NCI-H2029 (cell line): ENCODE measurements around the gene MTERF4.

Experiments used
- DNase-seq: peaks from one replicate; lab custom pipeline; 2025; lab: John Stamatoyannopoulos, UW

MTERF4 gene

DNA sequence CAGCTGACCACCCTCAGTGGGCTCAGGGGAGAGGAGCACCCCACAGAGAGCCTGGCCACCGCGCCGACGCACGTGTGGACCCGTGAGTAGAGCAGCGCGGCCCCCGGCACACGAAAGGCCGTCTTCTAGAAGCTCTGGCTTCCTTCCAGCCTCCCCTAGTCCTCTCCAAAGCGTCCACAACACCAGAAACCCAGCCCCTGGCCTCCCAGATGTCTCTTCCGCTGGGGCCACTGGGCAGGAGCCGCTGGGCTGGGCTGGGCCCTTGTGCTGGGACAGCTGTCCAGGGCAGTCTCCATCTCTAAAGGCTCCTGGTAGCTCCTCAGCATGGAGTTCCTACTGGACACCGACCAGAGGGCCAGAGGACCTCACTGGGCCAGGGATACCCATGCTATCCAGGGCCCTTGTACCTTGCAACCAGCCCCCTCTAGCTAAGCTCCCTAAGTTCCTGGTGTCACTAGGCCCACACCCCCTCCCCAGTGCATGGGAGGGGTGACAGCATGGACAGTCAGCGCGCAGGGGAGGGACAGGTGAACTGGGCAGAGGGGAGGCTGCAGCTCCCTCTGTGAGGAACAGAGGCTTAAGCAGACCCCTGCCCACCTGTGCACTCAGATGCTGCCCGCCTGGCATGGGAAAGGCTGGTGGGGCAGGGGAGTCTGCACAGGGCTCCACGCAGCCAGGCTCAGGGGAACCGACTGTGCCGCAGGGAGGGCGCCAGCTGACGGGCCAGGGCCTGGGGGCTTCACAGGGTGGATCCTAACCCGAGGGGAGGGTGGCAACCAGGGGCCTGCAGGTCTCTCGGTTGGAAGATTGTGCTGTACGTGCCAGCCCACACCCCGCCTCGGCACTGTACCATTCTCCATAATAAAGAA is 32.9 kb downstream of the MTERF4 start:
- DNase-seq, result no peak

DNA sequence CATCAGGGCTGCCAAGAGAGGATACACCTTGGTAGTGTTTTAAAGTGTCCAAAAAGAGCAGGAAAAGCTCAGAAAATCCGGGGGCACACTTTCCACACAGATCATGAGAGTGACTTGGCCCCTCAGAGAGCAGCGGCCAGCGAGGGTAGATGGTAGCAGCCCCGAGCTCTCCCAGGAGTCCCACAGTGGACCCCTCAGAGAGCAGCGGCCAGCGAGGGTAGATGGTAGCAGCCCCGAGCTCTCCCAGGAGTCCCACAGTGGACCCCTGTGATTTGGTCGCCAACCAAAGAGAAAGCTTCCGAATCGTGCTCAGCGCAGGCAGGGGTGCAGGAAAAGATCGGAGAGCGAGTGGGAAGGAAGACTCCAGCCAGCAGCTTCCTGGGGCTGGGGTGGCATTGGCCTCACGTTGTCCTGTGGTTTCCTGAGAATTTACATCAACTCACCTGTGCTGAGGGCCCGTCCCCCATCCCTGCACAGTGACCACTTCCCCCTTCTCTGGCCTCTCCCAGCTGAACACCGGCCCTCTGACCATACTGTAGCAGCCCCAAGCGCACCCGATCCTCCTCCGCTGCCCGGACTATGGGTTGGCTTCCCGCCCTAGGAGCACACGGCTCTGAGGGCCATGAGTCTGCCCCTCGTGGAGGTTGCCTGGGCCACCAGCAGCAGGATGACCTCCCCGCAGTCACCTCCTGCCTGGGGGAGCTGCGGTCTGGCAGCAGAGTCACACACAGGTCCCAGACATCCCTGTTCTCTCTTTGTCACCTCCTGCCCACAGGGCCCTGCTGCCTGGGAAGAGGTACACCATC is 33.7 kb downstream of the MTERF4 start:
- no peak for DNase-seq

DNA sequence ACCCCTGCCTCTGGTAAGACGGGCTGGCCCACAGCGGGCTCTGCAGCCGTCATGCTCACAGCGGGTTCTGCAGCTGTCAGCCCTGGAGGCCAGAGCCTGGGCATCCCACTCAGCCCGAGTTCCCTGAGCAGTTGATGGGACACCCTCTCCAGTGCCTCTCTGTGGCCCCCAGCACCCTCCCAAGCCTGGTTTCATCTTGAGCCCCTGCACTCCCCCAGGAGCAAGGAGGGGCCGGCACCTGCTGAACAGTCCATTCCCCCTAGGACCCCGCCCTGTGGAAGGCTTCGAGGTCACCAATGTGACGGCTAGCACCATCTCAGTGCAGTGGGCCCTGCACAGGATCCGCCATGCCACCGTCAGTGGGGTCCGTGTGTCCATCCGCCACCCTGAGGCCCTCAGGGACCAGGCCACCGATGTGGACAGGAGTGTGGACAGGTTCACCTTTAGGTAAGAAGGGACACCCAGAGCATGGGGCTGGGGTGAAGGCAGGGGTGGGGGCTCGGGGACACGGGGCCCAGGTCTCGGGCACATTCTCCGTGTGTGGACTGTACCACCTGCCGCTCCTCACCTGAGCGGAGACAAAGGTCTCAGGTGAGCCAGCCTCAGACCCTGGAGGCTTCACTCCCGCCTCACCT is 34.5 kb downstream of the MTERF4 start:
- no peak for DNase-seq

DNA sequence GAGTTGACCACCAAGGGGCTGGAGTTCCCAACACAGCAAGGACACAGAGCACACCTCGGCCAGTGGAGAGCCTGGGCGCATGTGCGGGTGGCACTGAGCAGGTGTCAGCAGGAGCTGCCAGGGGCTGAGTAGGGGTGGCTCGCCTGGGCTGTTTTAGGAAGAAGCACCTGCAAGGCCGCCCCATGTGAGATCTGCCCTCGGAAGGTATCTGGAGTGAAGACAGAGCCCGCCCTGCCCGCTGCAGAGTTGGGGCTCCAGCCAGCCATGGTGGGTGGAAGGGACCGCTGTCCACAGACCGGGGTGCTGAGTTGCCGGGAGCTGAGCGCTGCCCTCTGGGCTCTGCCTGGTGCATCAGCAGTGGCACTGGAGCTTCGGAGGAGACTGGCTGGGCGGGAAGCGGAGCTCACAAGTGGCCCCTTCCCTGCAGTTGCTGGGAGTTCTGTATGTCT is 35.2 kb downstream of the MTERF4 start:
- no peak for DNase-seq

DNA sequence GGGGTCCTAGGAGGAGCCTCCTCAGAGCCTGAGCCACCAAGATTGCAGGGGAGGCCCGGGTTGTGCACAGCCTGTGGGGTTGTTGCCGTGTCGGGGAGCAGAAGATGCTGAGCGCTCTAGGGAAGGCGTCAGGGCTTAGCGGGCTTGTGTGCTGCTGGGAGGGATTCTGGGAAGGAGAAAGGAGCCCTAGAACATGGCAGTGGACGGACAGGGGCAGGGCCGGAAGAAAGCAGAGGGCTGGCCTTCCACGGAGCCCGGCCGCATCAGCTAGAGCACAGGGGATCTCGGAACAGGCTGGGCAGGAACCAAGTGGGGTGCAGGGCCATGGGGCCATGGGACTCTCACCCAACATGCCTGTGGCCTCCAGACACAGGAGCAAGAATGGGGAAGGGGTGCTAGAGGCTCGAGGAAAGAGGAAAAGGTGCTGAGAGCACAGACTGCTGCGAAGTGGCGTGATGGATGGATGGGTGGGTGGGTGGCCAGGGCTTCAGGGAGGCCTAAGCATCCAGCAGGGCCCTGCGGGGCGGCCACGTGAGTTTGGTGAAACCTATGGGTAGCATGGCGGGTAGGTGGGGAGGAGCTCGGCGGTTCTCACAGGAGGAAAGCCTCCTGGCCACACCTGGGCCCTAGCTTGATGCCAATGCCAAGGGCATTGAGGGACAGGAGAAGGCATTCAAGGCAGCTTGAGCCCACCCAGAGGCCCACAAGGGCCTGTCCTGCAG is 35.8 kb downstream of the MTERF4 start:
- no peak for DNase-seq

DNA sequence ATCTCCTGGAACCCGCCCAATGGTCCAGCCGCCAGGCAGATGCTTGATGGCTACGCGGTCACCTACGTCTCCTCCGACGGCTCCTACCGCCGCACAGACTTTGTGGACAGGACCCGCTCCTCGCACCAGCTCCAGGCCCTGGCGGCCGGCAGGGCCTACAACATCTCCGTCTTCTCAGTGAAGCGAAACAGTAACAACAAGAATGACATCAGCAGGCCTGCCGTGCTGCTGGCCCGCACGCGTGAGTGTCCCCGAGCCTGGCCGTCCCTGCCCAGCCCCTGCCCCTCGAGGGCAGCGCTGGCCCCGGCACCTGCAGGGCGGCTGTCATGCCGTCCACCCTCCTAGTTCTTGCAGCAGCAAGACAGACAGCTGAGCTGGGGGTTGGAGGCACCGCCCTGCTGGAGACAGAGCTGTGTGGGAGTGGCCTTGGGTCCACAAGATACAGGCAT is 36.7 kb downstream of the MTERF4 start:
- DNase-seq, result no peak

DNA sequence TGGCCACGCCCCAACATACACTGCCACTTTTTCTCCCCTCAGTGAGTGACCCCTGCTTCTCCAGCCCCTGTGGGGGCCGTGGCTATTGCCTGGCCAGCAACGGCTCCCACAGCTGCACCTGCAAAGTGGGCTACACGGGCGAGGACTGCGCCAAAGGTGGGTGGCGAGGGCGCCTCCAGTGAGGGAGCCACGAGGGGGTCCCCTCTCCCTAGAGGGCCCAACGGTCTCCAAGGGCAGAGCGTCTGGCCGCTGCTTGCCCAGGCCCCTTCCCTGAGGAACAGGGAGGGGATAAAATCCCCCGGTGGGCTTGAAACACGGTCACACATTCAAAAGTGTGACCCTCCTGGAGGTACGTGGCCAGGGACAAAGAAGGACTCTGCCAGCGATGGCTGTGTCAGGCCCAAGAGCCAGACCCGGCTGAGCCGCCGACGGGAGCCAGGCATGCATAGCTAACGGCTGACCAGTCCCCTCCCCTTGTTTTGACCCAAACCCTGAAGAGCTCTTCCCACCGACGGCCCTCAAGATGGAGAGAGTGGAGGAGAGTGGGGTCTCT is 37.2 kb downstream of the MTERF4 start:
- no peak for DNase-seq

DNA sequence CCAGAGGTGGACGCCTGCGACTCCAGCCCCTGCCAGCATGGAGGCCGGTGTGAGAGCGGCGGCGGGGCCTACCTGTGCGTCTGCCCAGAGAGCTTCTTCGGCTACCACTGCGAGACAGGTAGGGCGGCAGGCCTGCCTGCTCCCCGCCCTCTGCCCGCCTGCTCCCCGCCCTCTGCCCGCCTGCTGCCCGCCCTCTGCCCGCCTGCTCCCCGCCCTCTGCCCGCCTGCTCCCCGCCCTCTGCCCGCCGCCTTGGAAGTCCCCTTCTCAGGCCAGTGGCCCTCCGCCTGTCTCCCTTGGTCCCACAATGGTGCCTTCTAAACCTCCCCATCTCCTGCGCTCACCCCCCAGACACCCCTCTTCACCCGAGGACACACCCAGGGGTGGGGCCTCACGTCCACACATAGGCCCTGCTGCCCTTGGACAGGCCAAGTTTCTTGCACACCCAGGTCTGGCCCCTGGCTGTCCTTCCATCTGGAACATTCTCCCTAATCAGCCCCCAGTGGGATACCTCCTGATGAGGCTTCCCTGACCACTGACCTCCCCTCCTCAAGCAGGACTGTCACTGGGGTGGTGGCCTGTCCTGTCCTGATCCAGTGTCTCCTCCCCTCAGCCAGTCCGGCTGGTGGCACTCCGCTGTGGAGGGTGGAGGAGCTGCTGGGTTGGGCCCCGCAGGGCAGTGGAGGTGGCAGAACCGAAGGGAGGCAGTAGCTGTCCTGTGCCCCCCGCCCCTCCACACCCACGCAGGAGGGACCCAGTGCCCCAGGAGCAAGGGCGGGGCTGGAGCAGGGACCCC is 37.9 kb downstream of the MTERF4 start:
- peak; percentile 38 for DNase-seq

DNA sequence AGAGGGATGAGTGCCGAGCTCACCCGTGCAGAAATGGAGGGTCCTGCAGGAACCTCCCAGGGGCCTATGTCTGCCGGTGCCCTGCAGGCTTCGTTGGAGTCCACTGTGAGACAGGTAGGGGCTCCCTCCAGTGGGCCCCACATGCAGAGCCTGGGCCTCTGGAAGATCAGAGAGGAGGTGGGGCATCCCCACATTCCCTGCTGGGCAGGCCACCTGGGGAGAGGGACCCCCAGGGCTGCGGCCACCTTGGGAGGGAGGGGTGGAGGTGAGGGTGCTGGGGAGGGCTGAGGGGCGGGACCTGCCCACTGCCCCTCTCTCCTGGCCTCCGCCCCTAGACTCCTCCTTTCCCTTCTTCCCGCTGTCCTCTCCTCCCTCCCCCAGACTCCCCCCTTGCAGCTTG is 38.5 kb downstream of the MTERF4 start:
- DNase-seq, result no peak

DNA sequence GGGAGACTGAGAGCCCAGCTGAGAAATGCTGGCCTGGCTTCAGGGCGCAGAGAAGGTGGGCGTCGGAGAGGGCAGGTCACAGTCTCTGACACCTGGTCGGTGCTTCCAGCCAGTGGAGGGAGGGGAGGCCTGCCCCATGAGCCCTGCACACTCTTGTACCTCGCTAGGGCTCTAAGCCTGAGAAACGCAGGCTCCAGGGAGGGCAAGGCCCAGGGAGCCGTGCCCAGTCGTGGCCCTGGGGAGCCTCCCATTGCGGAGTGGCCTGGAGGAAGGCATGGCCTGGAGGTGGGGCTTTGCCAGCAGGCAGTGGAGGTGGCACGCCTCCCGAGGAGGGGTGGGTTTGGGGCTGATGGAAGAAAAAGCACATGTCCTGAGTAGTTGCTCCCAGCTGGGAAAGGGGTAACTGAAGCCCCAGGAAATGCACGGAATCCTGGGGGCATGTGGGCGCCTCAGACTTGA is 39.0 kb downstream of the MTERF4 start:
- DNase-seq, result no peak

DNA sequence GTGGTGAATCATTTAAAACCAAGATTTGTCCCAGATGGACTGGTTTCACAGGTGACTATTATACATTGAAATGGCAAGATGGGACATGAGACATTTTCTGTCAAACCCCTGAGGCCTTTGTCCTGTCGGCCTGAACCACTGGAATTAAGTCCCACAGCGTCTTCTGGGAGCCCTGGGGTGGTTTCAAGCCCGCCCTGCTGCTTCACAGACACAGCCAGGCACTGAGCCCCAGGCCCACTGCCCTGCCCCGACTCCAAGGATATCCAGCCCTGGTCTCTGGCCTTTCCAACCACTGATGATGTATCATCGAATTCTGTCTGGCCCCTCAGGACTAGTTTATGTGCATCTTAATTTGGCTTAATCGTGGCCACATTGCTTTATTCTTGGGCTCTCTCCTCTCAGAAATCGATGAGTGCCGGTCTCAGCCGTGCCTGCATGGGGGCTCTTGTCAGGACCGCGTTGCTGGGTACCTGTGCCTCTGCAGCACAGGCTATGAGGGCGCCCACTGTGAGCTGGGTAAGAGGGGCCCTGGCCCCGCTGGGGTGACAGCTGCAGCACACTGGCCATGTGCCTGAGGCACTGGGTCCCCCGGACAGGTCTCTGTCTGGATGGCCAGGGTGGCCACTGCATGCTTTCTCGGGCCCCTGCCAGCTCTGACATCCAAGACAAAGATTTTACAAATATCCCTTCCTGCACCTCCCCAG is 39.5 kb downstream of the MTERF4 start:
- no peak for DNase-seq

DNA sequence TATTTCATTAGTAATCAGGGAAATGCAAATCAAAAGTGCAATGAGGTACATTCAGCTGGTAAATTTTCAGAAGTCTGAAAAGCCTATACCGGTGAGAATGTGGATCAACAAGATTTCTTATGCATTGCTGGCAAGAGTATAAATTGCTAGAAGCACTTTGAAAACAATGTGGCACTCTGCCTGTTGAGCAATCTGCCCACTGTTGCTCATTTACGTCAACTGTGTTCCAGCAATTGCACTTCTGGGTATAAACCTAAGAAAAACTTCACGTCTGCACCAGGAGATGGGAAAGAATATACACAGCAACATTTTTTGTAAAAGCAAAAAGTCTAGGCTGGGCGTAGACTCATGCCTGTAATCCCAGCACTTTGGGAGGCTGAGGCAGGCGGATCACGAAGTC is 40.8 kb downstream of the MTERF4 start:
- no peak for DNase-seq

DNA sequence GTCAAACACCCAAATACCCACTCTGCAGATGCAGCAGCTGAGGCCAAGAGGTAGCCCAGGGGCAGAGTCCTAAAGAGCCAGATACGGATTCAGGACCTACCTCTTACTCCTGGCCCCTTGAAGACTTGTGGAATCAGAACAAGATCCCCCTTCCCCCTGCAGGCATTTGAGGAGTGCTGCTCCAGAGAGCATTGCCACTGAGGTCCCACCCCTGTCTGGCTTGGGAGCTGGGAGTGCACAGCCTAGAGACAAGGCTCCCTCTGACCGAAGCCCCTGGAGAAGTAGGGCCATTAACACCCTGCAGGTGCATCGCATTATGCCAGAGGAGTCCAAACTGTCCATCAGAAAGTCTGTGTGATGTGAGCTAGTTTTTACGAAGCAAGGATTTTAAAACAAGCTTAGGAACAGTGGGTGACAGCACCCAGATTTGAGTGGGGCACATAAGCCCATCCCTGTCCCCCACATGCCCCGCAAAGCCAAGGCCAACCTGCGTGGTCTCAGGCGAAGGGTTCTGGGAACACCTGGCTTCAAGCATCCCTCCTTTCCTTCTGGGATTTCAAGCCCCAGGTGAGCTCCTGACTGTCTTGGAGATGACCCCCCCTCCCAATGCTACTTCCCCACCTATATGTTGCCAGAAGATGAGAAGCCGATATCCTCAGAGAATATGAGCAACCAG is 48.4 kb downstream of the MTERF4 start:
- no peak for DNase-seq

DNA sequence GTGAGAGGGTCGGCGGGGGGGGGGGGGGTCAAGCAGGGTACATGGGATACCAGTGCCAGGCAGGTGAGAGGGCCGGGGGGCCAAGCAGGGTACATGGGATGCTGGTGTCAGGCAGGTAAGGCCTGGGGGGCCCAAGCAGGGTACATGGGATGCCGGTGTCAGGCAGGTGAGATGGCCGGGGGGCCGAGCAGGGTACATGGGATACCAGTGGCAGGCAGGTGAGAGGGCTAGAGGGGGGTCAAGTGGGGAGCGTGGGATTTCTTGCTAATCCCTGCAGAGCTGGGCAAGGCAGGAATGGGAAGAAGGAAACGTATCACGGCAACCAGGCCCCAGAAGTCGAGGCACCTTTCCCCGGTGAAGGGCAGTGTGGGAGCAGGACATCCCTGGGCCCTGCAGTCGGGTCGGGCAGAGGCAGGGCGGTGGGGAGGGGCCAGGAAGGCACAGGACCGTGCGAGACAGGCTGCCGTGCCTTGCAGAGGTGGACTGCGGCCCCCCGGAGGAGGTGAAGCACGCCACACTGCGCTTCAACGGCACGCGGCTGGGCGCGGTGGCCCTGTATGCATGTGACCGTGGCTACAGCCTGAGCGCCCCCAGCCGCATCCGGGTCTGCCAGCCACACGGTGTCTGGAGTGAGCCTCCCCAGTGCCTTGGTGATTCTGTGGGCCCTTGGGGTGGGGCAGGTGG is 49.3 kb downstream of the MTERF4 start:
- no peak for DNase-seq

DNA sequence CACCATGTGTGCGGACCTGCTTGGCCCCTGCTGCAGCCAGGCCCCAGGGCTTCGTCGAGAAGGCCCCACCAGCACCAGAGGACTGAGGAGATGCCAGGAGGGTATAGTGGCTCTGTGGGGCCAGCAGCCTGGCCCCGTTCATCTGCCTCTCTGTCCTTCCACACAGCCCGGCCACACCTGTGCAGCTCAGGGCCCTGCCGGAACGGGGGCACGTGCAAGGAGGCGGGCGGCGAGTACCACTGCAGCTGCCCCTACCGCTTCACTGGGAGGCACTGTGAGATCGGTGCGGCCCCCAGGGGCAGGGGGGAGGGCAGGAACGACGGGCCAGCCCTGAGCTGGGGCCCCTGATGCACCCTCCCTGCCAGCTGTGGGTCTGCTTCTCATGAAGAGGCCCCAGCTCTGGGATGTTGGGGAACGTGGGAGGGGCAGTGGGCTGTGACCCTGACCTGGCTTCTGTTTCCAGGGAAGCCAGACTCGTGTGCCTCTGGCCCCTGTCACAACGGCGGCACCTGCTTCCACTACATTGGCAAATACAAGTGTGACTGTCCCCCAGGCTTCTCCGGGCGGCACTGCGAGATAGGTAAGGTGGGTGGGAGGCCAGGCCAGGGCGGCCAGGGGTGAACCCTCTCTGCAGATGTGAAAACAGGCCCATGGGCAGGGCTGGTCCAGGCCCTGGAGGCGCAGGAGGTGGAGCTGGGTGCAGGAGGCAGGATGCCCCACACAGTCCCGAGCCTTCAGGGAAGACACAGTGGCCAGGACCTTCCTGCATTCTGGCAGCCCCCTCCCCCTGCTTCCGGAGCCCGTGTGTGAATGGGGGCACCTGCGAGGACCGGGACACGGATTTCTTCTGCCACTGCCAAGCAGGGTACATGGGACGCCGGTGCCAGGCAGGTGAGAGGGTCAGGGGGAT is 50.3 kb downstream of the MTERF4 start:
- DNase-seq, result no peak

DNA sequence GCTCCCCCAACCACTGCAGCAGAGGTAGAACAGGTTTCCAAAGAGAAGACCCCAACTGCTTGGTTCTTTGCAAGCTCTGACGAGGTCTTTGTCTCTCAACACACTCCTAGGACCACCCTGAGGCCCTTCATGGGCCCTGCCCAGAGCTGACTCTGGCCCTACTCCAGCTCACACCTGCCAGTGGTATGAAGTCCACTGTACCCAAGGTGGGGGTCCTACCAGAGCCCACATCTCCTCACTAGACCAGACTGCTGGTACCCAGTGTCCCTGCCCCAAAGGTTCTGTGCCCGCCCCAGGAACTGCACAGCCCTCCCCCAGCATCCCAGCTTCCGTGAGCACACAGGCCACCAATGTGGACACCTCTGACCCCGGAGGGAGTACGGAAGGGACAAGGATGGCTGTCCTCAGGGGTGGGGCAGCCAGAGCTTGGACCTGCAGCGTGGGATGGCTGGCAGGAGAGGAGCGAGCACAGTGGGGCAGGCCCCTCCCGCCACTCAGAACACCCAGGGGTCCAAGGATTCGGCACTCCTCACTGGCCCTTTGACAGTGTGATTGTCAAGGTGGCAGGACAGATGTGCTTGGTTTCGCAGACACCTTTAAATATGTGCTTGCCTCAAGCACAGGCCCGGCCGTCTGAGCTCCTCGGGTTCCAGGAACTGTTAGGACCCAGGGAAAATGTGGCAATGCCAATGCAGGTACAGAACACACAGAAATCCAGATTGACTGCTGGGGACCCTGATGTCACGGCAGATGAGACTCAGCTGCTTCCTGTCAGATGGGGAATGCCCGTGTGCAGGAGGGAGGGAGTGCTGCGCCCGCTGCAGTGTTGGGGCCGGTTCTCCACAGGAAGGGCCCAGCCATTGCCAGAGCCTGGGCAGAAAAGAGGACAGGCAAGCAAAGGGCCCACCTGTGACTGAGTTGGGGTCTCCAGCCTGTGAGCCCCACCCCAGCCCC is 51.2 kb downstream of the MTERF4 start:
- no peak for DNase-seq
